Left ventricle myocardium inferior (tissue), 1 donor: Measurements from ENCODE around the gene AURKAIP1. TPM values are rescaled to one million over a fixed set of nuclear protein-coding genes. Genes with fewer than 3 reads are reported as not detected.
A peak's percentile ranks its signal among the peaks of the same experiment; 100 is the strongest.

Source experiments
- DNase-seq: peaks from one replicate; pipeline ENCODE4 v3.0.0-alpha.2; 2020
- H3K27ac ChIP-seq: fragments of 200-600 bp; replicated peaks from 2 replicates; pipeline ENCODE4 v1.8.0; 2021
- H3K27me3 ChIP-seq: fragments of 200-600 bp; 2 replicates; pipeline ENCODE4 v1.8.0; 2021; ENCODE audit warnings: low read depth
- H3K36me3 ChIP-seq: fragments of 200-600 bp; 2 replicates; pipeline ENCODE4 v1.8.0; 2021
- H3K4me1 ChIP-seq: fragments of 200-600 bp; 2 replicates; pipeline ENCODE4 v1.8.0; 2021
- H3K4me3 ChIP-seq: fragments of 200-600 bp; 2 replicates; pipeline ENCODE4 v1.8.0; 2021; ENCODE audit warnings: mild to moderate bottlenecking, moderate library complexity
- H3K9me3 ChIP-seq: fragments of 200-600 bp; replicated peaks from 2 replicates; pipeline ENCODE4 v1.8.0; 2021
- intact Hi-C: fragments of 100-400 bp; cut with micrococcal nuclease; formaldehyde crosslinking; loops from one replicate; pipeline ENCODE4 v1.11.0; 2022
- microRNA-seq: library from miRNA; unstranded; fragments of <30 nt; microRNA quantifications from one replicate; pipeline ENCODE4 v1.2.0, GENCODE V29; 2020
- total RNA-seq: library from RNA; stranded (reverse); fragmentation: NEBNext Ultra II Directional; extraction: Animal tissue kit (Norgen Biotek cat#: 25700); gene quantifications from one replicate; pipeline ENCODE4 v1.2.1, GENCODE V29; 2021
- TF ChIP-seq, protein P1 (sequence below): fragments of 200-600 bp; IDR thresholded peaks from 2 replicates; pipeline ENCODE4 v1.8.0; 2021; ENCODE audit warnings: antibody characterized with exemption, mild to moderate bottlenecking, borderline replicate concordance
- donor health status: DM: no; HTN: yes; CAD: no; lungs with severe emphysema.

Gene AURKAIP1
- total RNA-seq, 1 donor from 2014 or later: 219 TPM

DNA sequence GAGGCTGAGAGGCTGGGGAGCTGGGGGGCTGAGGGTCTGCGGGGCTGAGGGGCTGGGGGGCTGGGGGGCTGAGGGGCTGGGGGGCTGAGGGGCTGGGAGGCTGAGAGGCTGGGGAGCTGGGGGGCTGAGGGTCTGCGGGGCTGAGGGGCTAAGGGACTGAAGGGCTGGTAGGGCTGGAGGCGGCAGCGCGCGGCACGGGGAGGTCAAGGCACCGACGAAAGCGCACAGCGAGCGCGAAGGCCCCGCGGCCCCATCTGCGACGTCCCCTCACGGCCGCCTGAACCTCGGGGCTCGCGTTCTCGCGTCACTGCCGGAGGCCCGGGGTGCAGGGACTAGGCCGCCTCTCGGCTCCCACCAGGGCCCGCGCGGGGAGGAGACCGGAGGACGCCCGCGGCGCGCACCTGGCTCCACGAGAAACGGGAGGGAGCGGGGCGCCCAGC, 50.9 kb downstream of the AURKAIP1 start:
- intact Hi-C loops: no loop called here
- Histone ChIP-seq H3K9me3 (no peaks in the 10 kb centered on the region), H3K36me3 (peaks cover 48% of the 10 kb centered on the region), H3K4me3 (peak overlapping the region; percentile 89), H3K4me1 (peaks cover 91% of the 10 kb centered on the region), H3K27me3 (no peaks in the 10 kb centered on the region), H3K27ac (peak overlapping the region; percentile 98)
- TF ChIP-seq, protein P1, sequence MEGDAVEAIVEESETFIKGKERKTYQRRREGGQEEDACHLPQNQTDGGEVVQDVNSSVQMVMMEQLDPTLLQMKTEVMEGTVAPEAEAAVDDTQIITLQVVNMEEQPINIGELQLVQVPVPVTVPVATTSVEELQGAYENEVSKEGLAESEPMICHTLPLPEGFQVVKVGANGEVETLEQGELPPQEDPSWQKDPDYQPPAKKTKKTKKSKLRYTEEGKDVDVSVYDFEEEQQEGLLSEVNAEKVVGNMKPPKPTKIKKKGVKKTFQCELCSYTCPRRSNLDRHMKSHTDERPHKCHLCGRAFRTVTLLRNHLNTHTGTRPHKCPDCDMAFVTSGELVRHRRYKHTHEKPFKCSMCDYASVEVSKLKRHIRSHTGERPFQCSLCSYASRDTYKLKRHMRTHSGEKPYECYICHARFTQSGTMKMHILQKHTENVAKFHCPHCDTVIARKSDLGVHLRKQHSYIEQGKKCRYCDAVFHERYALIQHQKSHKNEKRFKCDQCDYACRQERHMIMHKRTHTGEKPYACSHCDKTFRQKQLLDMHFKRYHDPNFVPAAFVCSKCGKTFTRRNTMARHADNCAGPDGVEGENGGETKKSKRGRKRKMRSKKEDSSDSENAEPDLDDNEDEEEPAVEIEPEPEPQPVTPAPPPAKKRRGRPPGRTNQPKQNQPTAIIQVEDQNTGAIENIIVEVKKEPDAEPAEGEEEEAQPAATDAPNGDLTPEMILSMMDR: no peak
- no peak for DNase-seq

Small RNA genes lying within 50 kb of the gene (microRNA-seq; reads per million reads assigned to microRNA genes)
- not detected for gene MIR6808

Other genes with a start within 250 kb of the AURKAIP1 start
- gene TTLL10, start 201.3 kb downstream of the AURKAIP1 start, total RNA-seq: not detected
- gene TNFRSF18, start 168.6 kb downstream of the AURKAIP1 start, total RNA-seq: not detected
- gene TNFRSF4, start 161.1 kb downstream of the AURKAIP1 start, total RNA-seq: 2.2 TPM
- 114 TPM for gene SDF4, start 143.2 kb downstream of the AURKAIP1 start, total RNA-seq
- 7.9 TPM for gene B3GALT6, start 143.0 kb downstream of the AURKAIP1 start, total RNA-seq
- gene C1QTNF12, start 128.5 kb downstream of the AURKAIP1 start, total RNA-seq: 0.55 TPM
- 36.9 TPM for gene UBE2J2, start 101.4 kb downstream of the AURKAIP1 start, total RNA-seq
- gene SCNN1D, start 94.8 kb downstream of the AURKAIP1 start, total RNA-seq: 3.5 TPM
- 49.7 TPM for gene ACAP3, start 67.3 kb downstream of the AURKAIP1 start, total RNA-seq
- 10.4 TPM for gene PUSL1, start 66.6 kb downstream of the AURKAIP1 start, total RNA-seq
- 70.1 TPM for gene INTS11, start 50.5 kb downstream of the AURKAIP1 start, total RNA-seq
- gene CPTP, start 50.4 kb downstream of the AURKAIP1 start, total RNA-seq: 99.2 TPM
- 0.93 TPM for gene TAS1R3, start 43.9 kb downstream of the AURKAIP1 start, total RNA-seq
- 93.0 TPM for gene DVL1, start 25.8 kb downstream of the AURKAIP1 start, total RNA-seq
- gene MXRA8, start 16.7 kb downstream of the AURKAIP1 start, total RNA-seq: 20.2 TPM
- gene CCNL2, start 24.1 kb upstream of the AURKAIP1 start, total RNA-seq: 46.1 TPM
- gene MRPL20, start 32.1 kb upstream of the AURKAIP1 start, total RNA-seq: 135 TPM
- 1.7 TPM for gene ANKRD65, start 46.1 kb upstream of the AURKAIP1 start, total RNA-seq
- gene VWA1, start 60.5 kb upstream of the AURKAIP1 start, total RNA-seq: 13.7 TPM
- 2.8 TPM for gene ATAD3C, start 74.5 kb upstream of the AURKAIP1 start, total RNA-seq
- gene ATAD3B, start 96.6 kb upstream of the AURKAIP1 start, total RNA-seq: 8.3 TPM
- 19.4 TPM for gene ATAD3A, start 137.0 kb upstream of the AURKAIP1 start, total RNA-seq
- gene TMEM240, start 165.4 kb upstream of the AURKAIP1 start, total RNA-seq: 7.2 TPM
- 104 TPM for gene SSU72, start 199.7 kb upstream of the AURKAIP1 start, total RNA-seq
- 3.6 TPM for gene FNDC10, start 224.9 kb upstream of the AURKAIP1 start, total RNA-seq
- 129 TPM for gene MIB2, start 240.3 kb upstream of the AURKAIP1 start, total RNA-seq